Measurements from ENCODE around the gene FTHL17.

FTHL17 gene

DNA sequence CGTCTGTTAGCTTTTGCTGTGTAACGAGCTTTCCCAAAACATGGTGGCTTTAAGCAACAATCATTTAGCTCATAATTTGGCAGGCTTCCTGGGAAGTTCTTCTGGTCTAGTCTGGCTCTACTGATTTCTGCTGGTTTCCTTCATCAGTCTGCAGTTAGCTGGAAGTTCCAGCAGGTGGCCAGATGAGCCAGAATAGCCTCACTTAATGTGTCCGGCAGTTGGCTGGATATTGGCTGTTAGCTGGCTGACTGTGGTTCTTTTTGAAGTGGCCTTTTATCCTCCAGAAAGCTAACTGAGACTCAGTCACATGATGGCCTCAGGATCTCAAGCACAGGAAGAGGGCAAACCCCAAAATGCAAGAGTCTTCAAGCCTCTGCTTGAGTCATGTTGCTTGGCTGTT lies 34.9 kb downstream of the FTHL17 start:
- DNase-seq: no peak

DNA sequence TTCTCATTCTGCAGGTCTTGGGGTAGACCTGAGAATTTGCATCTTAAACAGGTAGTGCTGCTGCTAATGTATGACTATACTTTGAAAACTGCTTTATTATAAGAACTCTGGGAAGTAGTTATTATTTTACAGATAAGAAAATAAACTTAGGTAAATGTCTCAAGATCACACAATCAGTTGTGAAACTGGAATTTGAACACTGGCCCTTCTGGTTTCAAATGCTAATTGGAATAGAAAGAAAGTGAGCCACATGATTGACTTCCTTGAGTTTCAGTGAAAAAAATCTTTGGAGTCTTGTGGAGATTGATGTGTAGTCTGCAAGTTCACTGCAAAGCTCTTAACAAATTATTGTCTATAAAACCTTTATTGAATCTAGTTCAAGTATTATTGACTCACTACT lies 44.5 kb downstream of the FTHL17 start:
- no peak for DNase-seq

DNA sequence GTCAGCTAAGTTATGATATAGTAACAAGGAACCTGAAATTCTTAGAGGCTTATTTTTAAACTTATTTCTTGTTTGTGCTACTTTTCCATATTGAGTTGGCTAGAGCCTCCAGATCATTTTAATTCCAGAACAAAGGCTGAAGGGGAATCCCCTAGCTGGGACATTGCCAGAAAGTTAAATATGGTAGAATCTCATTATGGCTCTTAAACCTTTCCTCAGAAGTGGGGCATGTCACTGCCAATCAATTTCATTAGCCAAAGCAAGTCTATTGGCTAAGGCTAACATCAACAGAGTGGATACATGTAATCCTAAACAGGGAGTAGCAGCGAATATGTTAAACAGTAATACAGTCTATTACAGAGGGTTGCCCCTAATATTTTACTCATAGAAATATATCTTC lies 47.0 kb downstream of the FTHL17 start:
- no peak for DNase-seq

DNA sequence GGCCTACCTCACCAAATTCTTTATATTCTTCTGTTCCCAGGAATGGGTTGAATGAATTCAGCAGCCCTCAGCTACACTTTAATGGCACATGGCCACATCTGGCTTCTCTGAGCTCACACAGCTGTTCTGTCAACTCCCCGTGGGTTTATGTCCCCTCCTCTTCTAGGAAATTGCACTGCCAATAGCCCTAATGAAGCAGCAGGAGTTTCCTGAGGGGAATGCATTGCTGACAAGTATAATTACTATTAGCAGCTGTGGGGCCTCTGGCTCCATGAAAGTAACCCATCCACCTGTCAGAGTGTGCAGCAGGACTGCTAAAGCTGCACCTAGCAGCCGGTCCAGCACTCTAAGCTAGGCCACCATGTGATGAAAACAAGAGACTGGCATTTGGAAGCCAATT lies 50.3 kb downstream of the FTHL17 start:
- DNase-seq: peak; percentile 13
